ENCODE data around the gene FXYD4.

Gene FXYD4

DNA sequence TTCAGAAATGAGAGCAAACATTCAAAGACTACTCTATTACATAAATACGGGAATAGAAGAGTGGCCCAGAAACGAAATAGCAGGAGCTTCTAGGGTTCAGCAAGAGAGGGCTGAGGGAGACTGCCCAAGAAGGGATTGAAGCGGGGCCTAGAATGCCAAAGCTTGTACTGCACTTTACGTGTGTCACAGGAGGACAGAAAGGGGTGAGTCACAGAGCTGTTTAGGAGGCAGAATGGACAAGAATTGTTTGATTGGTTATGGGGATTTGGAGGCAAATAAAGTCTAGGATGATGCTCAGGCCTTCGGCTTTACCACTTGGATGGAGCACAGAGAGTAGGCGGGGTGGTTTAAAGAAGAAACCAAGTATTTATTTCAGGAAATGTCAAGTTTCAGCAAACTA, 11.3 kb upstream of the FXYD4 start:
- ChIA-PET POLR2A (no interaction called here), CTCF (interaction anchor here (0.9 to 1.5 kb wide), 2 partner anchors 11 to 12 kb away, joined by 4 to 5 read pairs; no protein-coding TSS in a partner anchor)
- no peak overlapping the region for H3K4me3 ChIP-seq (ENCODE audit: low read depth, low read length)
- TF ChIP-seq, protein P1, sequence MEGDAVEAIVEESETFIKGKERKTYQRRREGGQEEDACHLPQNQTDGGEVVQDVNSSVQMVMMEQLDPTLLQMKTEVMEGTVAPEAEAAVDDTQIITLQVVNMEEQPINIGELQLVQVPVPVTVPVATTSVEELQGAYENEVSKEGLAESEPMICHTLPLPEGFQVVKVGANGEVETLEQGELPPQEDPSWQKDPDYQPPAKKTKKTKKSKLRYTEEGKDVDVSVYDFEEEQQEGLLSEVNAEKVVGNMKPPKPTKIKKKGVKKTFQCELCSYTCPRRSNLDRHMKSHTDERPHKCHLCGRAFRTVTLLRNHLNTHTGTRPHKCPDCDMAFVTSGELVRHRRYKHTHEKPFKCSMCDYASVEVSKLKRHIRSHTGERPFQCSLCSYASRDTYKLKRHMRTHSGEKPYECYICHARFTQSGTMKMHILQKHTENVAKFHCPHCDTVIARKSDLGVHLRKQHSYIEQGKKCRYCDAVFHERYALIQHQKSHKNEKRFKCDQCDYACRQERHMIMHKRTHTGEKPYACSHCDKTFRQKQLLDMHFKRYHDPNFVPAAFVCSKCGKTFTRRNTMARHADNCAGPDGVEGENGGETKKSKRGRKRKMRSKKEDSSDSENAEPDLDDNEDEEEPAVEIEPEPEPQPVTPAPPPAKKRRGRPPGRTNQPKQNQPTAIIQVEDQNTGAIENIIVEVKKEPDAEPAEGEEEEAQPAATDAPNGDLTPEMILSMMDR (IDR thresholded peaks at IDR 0.05; ENCODE audit: insufficient read depth, low read length, missing control alignments) = no peak
- no peak for DNase-seq (ENCODE audit: low read depth, low spot score)

DNA sequence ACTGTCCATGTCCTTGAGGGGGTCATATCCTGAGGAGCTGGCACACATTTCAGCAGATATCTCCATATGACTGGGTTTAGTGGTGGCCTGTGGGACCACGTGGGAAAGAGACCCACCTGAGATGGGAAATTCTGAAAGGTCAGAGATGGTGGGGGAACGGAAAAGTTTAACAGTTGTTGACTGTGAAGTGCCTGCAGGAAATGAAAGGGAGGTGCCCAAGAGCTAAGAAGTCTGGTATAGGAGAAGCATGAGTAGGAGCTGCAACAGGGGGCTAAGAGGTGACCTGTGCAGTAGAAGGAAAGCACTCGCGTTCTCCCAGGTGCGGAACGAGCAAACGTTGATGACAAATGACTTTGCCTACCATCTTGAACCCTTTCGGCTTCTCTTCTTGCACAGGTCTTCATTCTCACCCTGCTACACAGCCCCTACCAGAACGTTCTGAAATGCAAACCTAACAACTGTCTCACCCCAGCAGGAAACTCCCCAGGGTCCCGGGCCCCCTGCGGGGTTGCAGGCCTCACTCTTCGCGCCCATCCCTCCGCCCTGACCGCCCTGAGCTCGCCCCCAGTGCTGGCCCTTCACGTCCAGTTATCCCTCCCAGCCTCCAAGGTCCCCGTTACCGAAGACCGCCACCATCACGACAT, 9.8 kb upstream of the FXYD4 start:
- DNase-seq (ENCODE audit: low read depth, low spot score) = no peak
- POLR2A ChIA-PET = no interaction called here
- TF ChIP-seq, protein P1 (IDR thresholded peaks at IDR 0.05; ENCODE audit: insufficient read depth, low read length, missing control alignments) = no peak
- peak overlapping the region; percentile 54 for H3K4me3 ChIP-seq (ENCODE audit: low read depth, low read length)
- CTCF ChIA-PET = no interaction called here

DNA sequence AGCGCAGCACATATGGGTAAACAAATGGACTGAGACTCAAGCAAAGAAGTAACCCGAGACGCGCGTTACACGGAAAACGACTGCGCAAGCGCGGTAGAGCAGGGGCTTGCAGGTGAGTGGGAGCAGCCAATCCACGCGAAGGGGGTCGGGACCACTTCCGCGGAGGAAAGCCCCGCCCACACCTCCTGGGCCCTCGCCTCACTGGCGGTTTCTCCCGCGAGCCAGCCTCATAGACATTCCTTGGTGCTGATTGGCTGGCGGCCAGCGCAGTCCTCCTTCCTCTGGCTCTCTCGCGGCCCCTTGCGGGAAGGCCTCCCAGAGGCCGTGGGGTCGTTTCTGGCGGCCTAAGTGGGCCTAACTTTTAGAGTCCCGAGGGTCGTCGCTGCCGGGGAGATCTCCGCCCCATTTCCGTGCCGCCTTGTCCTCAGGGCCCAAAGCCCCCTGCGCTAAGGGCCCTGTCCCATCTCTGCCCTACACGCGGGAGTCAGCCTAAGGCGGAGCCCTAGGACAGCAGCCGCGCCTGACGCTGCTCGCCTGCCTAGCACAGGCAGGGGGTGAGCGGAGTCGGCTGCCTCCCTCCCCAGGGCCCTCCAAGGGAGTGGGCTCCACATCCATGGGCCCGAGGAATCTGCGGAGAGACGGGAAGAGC, 9.1 kb upstream of the FXYD4 start:
- POLR2A ChIA-PET = no interaction called here
- peak overlapping the region; percentile 54 for H3K4me3 ChIP-seq (ENCODE audit: low read depth, low read length)
- TF ChIP-seq, protein P1 (IDR thresholded peaks at IDR 0.05; ENCODE audit: insufficient read depth, low read length, missing control alignments) = peak; percentile 43
- CTCF ChIA-PET = no interaction called here
- DNase-seq (ENCODE audit: low read depth, low spot score) = no peak

DNA sequence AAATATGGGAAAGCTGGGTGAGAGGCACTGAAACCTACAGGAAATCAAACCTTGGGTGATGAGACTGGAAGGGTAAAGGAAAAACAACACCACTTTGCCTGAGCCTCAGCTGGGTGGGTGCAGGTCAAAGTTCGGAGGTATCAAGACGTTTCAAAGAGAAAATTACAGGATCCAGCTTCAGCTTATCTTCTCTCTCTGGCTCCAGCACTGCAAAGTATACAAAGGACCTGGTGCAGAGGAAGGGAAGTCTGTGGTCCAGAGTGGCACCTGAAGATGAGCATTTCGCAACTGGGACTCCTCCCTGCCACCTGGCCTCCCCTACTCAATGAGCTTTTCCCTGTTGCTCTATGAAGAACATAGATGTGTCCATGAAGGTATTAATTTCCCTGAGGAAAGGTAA, 6.4 kb upstream of the FXYD4 start:
- CTCF ChIA-PET = no interaction called here

DNA sequence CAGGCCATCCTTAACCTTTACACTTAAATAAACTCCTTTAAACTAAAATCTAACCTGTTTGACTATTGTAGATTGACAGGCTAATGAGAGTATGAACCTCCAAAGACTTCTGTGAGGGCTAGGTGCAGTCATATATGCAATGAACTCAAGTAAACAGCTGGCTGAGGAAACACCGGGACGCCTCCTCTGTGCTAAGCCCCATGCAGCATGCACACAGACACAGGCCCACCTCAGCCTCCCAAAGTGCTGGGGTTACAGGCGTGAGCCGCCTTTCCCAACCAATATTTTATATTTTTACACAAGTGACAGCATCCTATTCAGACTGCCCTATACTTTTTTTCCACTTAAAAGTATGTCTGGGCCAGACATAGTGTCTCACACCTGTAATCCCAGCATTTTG, 1.5 kb upstream of the FXYD4 start:
- no peak for DNase-seq (ENCODE audit: low read depth, low spot score)
- ChIA-PET CTCF (no interaction called here), POLR2A (no interaction called here)
- no peak overlapping the region for H3K4me3 ChIP-seq (ENCODE audit: low read depth, low read length)
- TF ChIP-seq, protein P1 (IDR thresholded peaks at IDR 0.05; ENCODE audit: insufficient read depth, low read length, missing control alignments) = no peak

More for the DNA sequence above, 6.4 kb upstream of the FXYD4 start:
- DNase-seq (ENCODE audit: low read depth, low spot score) = no peak
- no peak overlapping the region for H3K4me3 ChIP-seq (ENCODE audit: low read depth, low read length)
- TF ChIP-seq, protein P1 (IDR thresholded peaks at IDR 0.05; ENCODE audit: insufficient read depth, low read length, missing control alignments) = no peak
- POLR2A ChIA-PET = no interaction called here

DNA sequence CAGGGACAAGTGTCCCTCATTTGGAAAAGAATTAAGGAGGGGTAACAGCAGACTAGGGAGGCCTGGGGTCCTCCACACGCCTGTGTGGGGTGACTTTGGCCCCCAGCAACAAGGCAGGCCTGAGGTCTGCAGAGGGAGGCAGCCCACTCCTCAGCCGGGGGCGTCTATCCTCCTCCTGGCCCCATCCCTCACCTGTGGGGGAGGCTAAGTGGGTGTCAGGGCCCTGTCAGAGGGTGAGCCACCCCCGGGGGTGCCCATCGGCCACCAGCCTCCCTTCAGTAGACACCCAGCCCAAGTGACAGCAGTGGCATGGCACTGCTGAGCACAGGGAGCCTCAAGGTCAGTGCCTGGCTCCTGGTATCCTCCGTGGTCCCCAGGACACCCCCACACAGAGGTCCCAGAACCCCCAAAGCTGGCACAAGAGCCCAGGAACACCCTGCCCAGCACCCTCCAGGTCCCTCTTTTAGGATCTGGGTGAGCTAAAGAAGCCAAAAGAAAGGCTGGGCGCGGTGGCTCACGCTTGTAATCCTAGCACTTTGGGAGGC, 693 bp upstream of the FXYD4 start:
- no peak overlapping the region for H3K4me3 ChIP-seq (ENCODE audit: low read depth, low read length)
- no peak for DNase-seq (ENCODE audit: low read depth, low spot score)
- POLR2A ChIA-PET = no interaction called here
- CTCF ChIA-PET = no interaction called here
- TF ChIP-seq, protein P1 (IDR thresholded peaks at IDR 0.05; ENCODE audit: insufficient read depth, low read length, missing control alignments) = no peak
